Fibroblast of pulmonary artery (primary cell): ENCODE data around the gene PLA2G7.
A peak's percentile ranks its signal among the peaks of the same experiment; 100 is the strongest.
"Not testable (repeated sequence)": the region's sequence is repeated elsewhere in the genome, so short reads cannot be mapped to it uniquely, and the experiment has no call there.

Experiments
- DNase-seq: peaks from one replicate; pipeline ENCODE4 v3.0.0-alpha.2; 2010; ENCODE audit warnings: low read depth
- H3K4me3 ChIP-seq: replicated peaks from 2 replicates; pipeline ENCODE4 v1.5.1; 2011; ENCODE audit warnings: low read depth, mild to moderate bottlenecking, control low read depth, low read length, moderate library complexity
- CTCF ChIP-seq: IDR thresholded peaks from 2 replicates; pipeline ENCODE4 v1.5.1; 2011; ENCODE audit warnings: mild to moderate bottlenecking, control low read depth, low read length, inconsistent platforms; ENCODE audit errors: missing control alignments

PLA2G7 gene

GRCh38 chr6:46734867-46735719 lies at the start of gene PLA2G7:
Gene PLA2G7 (minus strand): TSS chr6:46735375. CDS start chr6:46722891, 12,484 bp downstream.
- no peak for TF ChIP-seq CTCF
- H3K4me3 ChIP-seq: peak within 1 kb of the TSS; percentile 22
- DNase-seq: no peak

GRCh38 chr6:46784535-46784934 lies 49.4 kb upstream of the PLA2G7 start:
- H3K4me3 ChIP-seq: no peak overlapping the region
- DNase-seq: no peak
- no peak for TF ChIP-seq CTCF

- H3K4me3 ChIP-seq: no peak overlapping the region
- DNase-seq: peak; percentile 74
- peak; percentile 73 for TF ChIP-seq CTCF
Measured at GRCh38 chr6:46781478-46782378, 46.6 kb upstream of the PLA2G7 start.

GRCh38 chr6:46777476-46778346 lies 42.5 kb upstream of the PLA2G7 start:
- no peak overlapping the region for H3K4me3 ChIP-seq
- no peak for DNase-seq
- TF ChIP-seq CTCF: no peak

GRCh38 chr6:46776070-46776712 lies 41.0 kb upstream of the PLA2G7 start:
- no peak for TF ChIP-seq CTCF
- no peak overlapping the region for H3K4me3 ChIP-seq

GRCh38 chr6:46774736-46775135 lies 39.6 kb upstream of the PLA2G7 start:
- not testable (repeated sequence) for H3K4me3 ChIP-seq

More at GRCh38 chr6:46776070-46776712, 41.0 kb upstream of the PLA2G7 start:
- DNase-seq: no peak

More at GRCh38 chr6:46774736-46775135, 39.6 kb upstream of the PLA2G7 start:
- not testable (repeated sequence) for DNase-seq
